HEK293T (cell line): ENCODE data around the gene PLCH2.

Experiments used
- CTCF ChIA-PET: fragments of 350-600 bp; formaldehyde crosslinking; extraction: SDS; loops from one replicate; lab custom pipeline; 2021; ENCODE audit warnings: antibody characterized with exemption, inconsistent platforms; lab: Yijun Ruan, JAX
- POLR2A ChIA-PET: fragments of 350-600 bp; formaldehyde crosslinking; extraction: SDS; loops from one replicate; lab custom pipeline; 2020; ENCODE audit warnings: antibody characterized with exemption, inconsistent platforms; lab: Yijun Ruan, JAX
- DNase-seq: peaks from one replicate; pipeline ENCODE4 v3.0.0; 2012; ENCODE audit warnings: mixed read lengths; ENCODE audit errors: extremely low spot score
- ARNT ChIP-seq: fragments of 450-650 bp; IDR thresholded peaks from 2 replicates; pipeline ENCODE4 v1.6.1; 2017; ENCODE audit warnings: mild to moderate bottlenecking
- BHLHE40 ChIP-seq: fragments of 450-650 bp; IDR thresholded peaks from 2 replicates; pipeline ENCODE4 v1.6.1; 2016; ENCODE audit warnings: mild to moderate bottlenecking, moderate library complexity, borderline replicate concordance
- CTBP1 ChIP-seq: fragments of 450-650 bp; IDR thresholded peaks from 2 replicates; pipeline ENCODE4 v1.6.1; 2016; ENCODE audit warnings: borderline replicate concordance
- ELF4 ChIP-seq: fragments of 450-650 bp; IDR thresholded peaks from 2 replicates; pipeline ENCODE4 v1.6.1; 2017; ENCODE audit warnings: antibody characterized with exemption
- FOXA1 ChIP-seq: fragments of 450-650 bp; IDR thresholded peaks from 2 replicates; pipeline ENCODE4 v1.6.1; 2016; ENCODE audit warnings: mild to moderate bottlenecking
- FOXK2 ChIP-seq: fragments of 450-650 bp; IDR thresholded peaks from 2 replicates; pipeline ENCODE4 v1.6.1; 2016; ENCODE audit warnings: mild to moderate bottlenecking
- FOXM1 ChIP-seq: fragments of 450-650 bp; IDR thresholded peaks from 2 replicates; pipeline ENCODE4 v1.6.1; 2017; ENCODE audit warnings: mild to moderate bottlenecking, borderline replicate concordance
- HDGF ChIP-seq: fragments of 450-650 bp; IDR thresholded peaks from 2 replicates; pipeline ENCODE4 v1.6.1; 2017; ENCODE audit warnings: antibody characterized with exemption, borderline replicate concordance
- L3MBTL2 ChIP-seq: fragments of 450-650 bp; conservative IDR thresholded peaks from 2 replicates; pipeline ENCODE4 v1.6.1; 2016; ENCODE audit warnings: mild to moderate bottlenecking
- LEF1 ChIP-seq: fragments of 450-650 bp; IDR thresholded peaks from 2 replicates; pipeline ENCODE4 v1.6.1; 2017; ENCODE audit warnings: mild to moderate bottlenecking, borderline replicate concordance
- NFRKB ChIP-seq: fragments of 450-650 bp; IDR thresholded peaks from 2 replicates; pipeline ENCODE4 v1.6.1; 2016; ENCODE audit warnings: mild to moderate bottlenecking, moderate library complexity
- SP1 ChIP-seq: fragments of 450-650 bp; IDR thresholded peaks from 2 replicates; pipeline ENCODE4 v1.6.1; 2017
- SUZ12 ChIP-seq: fragments of 450-650 bp; IDR thresholded peaks from 2 replicates; pipeline ENCODE4 v1.6.1; 2016; ENCODE audit warnings: mild to moderate bottlenecking
- TARDBP ChIP-seq: fragments of 450-650 bp; IDR thresholded peaks from 2 replicates; pipeline ENCODE4 v1.6.1; 2016
- ZNF384 ChIP-seq: fragments of 450-650 bp; IDR thresholded peaks from 2 replicates; pipeline ENCODE4 v1.6.1; 2016
- TF ChIP-seq, protein P1 (sequence below): fragments of 450-650 bp; IDR thresholded peaks from 2 replicates; pipeline ENCODE4 v1.6.1; 2016

The PLCH2 gene

DNA sequence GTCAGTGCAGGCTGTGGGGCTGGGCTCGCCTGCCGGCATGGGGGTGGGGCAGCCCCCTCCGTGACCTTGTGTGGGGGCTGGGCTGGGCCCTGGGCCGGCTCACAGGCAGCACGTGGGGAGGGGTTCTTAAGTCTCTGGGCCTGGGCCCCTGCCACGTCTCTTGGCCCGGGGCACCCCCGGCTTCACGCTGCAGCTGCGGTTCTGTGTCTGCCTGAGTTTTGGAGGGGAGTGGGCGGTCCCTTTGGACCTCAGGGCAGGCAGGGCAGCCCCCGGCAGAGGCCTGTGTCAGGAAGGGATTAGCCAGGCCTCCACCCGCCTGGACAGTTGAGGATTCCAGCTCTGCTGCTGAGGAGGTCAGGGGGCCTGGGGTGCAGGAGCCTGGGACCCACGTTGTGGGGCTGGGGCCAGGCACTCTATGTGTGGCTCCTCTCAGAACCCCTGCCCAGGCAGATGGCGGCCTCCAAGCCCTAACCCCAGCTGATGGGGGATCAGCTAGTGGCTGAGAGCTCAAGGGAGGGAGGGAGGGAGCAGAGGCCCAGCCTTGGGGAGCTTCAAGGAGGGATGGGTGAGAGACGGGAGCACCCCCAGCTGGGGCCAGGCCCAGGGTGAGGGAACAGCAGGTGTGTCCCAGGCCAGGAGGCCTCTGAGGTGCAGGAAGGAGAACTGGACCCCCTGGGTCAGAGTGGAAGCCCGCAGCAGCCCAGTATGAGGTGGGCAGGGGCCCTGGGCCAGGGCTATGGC, 1.8 kb upstream of the PLCH2 start:
- ChIA-PET CTCF (no interaction called here), POLR2A (interaction anchor here (1.5 kb wide), 1 partner anchor 52 kb away, joined by 4 read pairs; the partner anchor contains the start of gene PANK4)
- no peak for DNase-seq
- TF ChIP-seq L3MBTL2 (no peak), CTBP1 (no peak), ARNT (no peak), SP1 (no peak), TARDBP (no peak), FOXA1 (no peak), FOXK2 (no peak), NFRKB (no peak), ZNF384 (no peak), BHLHE40 (no peak), ELF4 (no peak), LEF1 (no peak), SUZ12 (no peak), HDGF (no peak), FOXM1 (no peak)
- TF ChIP-seq, protein P1, sequence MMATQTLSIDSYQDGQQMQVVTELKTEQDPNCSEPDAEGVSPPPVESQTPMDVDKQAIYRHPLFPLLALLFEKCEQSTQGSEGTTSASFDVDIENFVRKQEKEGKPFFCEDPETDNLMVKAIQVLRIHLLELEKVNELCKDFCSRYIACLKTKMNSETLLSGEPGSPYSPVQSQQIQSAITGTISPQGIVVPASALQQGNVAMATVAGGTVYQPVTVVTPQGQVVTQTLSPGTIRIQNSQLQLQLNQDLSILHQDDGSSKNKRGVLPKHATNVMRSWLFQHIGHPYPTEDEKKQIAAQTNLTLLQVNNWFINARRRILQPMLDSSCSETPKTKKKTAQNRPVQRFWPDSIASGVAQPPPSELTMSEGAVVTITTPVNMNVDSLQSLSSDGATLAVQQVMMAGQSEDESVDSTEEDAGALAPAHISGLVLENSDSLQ: no peak

DNA sequence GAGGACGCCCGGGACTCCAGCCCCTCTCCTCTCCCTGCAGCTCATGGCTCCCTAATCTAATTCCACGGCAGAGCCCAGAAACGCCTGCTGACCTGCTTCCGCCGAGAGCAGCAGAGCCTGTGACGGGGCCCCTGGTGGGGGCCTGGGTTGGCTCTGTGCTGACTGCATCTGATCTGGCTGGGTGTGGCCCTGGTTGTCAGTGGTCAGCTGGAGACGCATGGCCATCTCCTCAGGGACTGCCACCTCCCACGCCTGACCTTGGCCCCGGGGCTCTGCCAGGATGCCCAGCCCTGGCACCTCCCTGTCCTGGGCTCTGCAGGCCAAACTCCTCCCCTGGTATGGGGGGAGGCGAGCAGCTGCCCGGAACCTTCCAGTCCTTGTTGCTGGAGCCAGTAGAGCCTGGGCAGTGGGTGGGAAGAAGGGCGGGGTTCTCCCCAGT, 1.1 kb upstream of the PLCH2 start:
- DNase-seq: no peak
- POLR2A ChIA-PET: interaction anchor here (0.7 to 1.5 kb wide), 2 partner anchors 28 to 51 kb away, joined by 3 to 4 read pairs; partner anchors contain the start of gene PANK4
- TF ChIP-seq FOXA1 (no peak), CTBP1 (no peak), NFRKB (no peak), L3MBTL2 (no peak), LEF1 (no peak), ZNF384 (no peak), BHLHE40 (no peak), ARNT (no peak), HDGF (no peak), TARDBP (no peak), SP1 (no peak), SUZ12 (no peak), FOXK2 (no peak), ELF4 (no peak)
- TF ChIP-seq, protein P1: no peak
- CTCF ChIA-PET: no interaction called here

DNA sequence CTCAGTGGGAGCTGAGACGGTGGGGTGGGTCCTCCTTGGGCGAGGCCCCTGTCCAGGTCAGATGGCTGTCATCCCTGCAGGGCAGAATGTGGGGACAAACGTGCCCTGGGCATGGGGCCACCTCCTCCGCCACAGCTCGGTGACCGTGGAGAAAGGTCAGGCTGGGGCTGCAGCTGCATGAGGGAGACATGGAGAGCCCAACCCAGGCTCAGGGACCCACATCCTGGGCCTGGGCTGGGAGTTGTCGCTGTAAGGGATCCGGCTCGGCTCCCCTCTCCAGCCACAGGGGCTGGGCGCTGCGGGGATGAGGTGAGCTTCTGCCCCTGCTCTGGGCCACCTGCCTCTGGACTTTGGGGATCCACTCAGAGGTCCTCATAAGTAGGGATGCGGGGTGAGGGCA, 518 bp upstream of the PLCH2 start:
- no peak for TF ChIP-seq TARDBP
- TF ChIP-seq CTBP1: no peak
- TF ChIP-seq SP1: no peak
- TF ChIP-seq NFRKB: no peak
- TF ChIP-seq, protein P1: no peak
- no peak for TF ChIP-seq ARNT
- TF ChIP-seq FOXM1: no peak
- TF ChIP-seq BHLHE40: no peak
- TF ChIP-seq L3MBTL2: no peak
- ChIA-PET CTCF (no interaction called here), POLR2A (interaction anchor here (0.7 kb wide), 1 partner anchor 28 kb away, joined by 3 read pairs; no protein-coding TSS in a partner anchor)
- DNase-seq: no peak

DNA sequence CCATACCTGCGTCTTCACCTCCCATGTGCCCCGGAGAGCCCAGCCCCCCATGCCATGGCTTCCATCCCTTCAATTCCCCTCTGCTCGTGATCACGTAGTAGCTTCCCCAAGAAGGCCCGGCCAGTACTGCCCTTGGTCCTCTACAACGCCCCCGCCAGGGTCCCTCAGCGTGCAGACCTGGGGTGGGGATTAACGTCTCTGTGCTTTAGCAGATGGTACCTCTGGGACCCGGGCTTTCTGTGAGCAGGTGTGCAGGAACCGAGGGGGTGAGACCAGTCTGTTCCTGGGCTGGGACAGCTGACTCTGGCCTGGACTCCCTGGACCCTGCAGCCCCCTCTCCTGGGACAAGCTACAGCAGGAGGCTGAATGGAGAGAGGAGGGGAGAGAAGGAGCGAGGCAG, 1.2 kb downstream of the PLCH2 start:
- POLR2A ChIA-PET: no interaction called here
- CTCF ChIA-PET: no interaction called here
- TF ChIP-seq, protein P1: no peak
- TF ChIP-seq FOXK2 (no peak), LEF1 (no peak), FOXM1 (no peak), TARDBP (no peak), BHLHE40 (no peak), ELF4 (no peak), SUZ12 (no peak), ARNT (no peak), L3MBTL2 (no peak), CTBP1 (no peak), ZNF384 (no peak), SP1 (no peak), NFRKB (no peak), HDGF (no peak), FOXA1 (no peak)
- no peak for DNase-seq

DNA sequence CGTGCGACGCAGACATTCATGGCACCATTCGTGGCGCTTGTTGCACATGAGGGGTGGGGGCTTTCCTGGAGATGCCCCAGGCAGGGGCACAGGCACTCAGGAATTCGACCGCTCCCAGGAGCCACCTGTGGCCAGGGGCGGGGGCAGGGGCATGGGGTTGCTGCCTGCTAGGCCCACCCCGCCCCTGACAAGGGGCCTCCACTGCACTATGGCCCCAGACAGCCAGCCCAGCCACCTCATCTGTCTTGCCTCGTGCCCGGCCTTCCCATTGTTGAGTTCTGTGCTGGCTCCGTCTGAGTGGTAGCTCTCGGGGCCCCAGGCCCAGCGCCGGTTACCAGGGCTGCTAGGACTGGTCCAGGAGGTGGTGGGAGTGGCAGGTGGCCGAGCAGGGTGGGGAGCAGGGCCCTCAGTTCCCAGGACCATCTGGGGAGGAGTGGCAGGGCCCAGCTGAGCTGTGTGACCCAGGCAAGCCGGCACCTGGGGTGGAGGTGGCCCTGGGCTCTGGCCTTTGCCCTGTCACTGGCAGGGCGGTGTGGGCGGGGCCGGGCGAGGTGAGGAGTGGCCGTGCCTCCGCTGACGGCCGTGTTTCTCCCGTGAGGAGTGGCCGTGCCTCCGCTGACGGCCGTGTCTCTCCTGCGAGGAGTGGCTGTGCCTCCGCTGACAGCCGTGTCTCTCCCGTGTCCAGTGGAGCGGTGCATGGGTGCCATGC, 1.9 kb downstream of the PLCH2 start:
- no peak for DNase-seq
- ChIA-PET POLR2A (no interaction called here), CTCF (no interaction called here)
- TF ChIP-seq NFRKB (no peak), FOXM1 (no peak), BHLHE40 (no peak), HDGF (no peak), ELF4 (no peak), FOXK2 (no peak), SUZ12 (no peak), L3MBTL2 (no peak), ARNT (no peak), FOXA1 (no peak), CTBP1 (no peak), SP1 (no peak), TARDBP (no peak)
- TF ChIP-seq, protein P1: no peak
